Measurements from ENCODE around the gene PIK3CD. TPM values are rescaled to one million over a fixed set of nuclear protein-coding genes. Genes with fewer than 3 reads are reported as not detected.

Gene PIK3CD
- total and polyA plus RNA-seq, 10 of the 15 experiments (the other 5 are each of a cell fraction or from before 2014, with no cell fraction given), result 7.0 to 101 (median 51.1) TPM

- TF ChIP-seq TCF3 (IDR thresholded peaks at IDR 0.05; ENCODE audit: borderline replicate concordance, insufficient read depth, low read depth, low read length) (peak; percentile 95), NFXL1 (IDR thresholded peaks at IDR 0.05; ENCODE audit: borderline replicate concordance) (no peak), HSF1 (IDR thresholded peaks at IDR 0.05; ENCODE audit: low read depth, low read length) (no peak), POLR2AphosphoS5 (IDR thresholded peaks at IDR 0.05; ENCODE audit: low read length) (peak; percentile 69), BCL3 (IDR thresholded peaks at IDR 0.05; ENCODE audit: borderline replicate concordance, insufficient read depth, low read depth, low read length, poor library complexity, severe bottlenecking) (peak; percentile 56), BHLHE40 (IDR thresholded peaks at IDR 0.05; ENCODE audit: borderline replicate concordance in 1 of 2, low read depth in 2 of 2, low read length in 1 of 2) (0 out of 4 replicates have a peak, but pooled peaks of 1 of the 2 experiments have one; percentile 5), BACH1 (IDR thresholded peaks at IDR 0.05; ENCODE audit: borderline replicate concordance) (peak; percentile 45; the same call in 1 of the 2 replicates), YBX1 (IDR thresholded peaks at IDR 0.05) (no peak), SUZ12 (IDR thresholded peaks at IDR 0.05; ENCODE audit: unreplicated experiment) (no peak), MTA2 (IDR thresholded peaks at IDR 0.05; ENCODE audit: low read depth) (peak; percentile 74), SKIL (IDR thresholded peaks at IDR 0.05; ENCODE audit: low read depth, poor library complexity, severe bottlenecking) (peak; percentile 36), ZSCAN29 (IDR thresholded peaks at IDR 0.05) (no peak), E2F8 (IDR thresholded peaks at IDR 0.05; ENCODE audit: low read depth, partially characterized antibody) (no peak), POLR2AphosphoS2 (IDR thresholded peaks at IDR 0.05; ENCODE audit: low read depth, low read length) (no peak), RELA (IDR thresholded peaks at IDR 0.05; ENCODE audit: borderline replicate concordance, partially characterized antibody) (peak; percentile 99), BRCA1 (IDR thresholded peaks at IDR 0.05; ENCODE audit: low read depth, low read length) (no peak), BMI1 (IDR thresholded peaks at IDR 0.05; ENCODE audit: borderline replicate concordance) (0 out of 2 replicates have a peak, but pooled peaks have one; percentile 9), MXI1 (IDR thresholded peaks at IDR 0.05; ENCODE audit: low read depth, low read length) (peak; percentile 27; the same call in 1 of the 2 replicates), NR2C2 (IDR thresholded peaks at IDR 0.05; ENCODE audit: borderline replicate concordance, control insufficient read depth, insufficient read length, low read depth) (no peak), JUND (IDR thresholded peaks at IDR 0.05; ENCODE audit: low read depth, low read length) (no peak), SP1 (IDR thresholded peaks at IDR 0.05; ENCODE audit: low read depth, low read length) (peak; percentile 68), TAF1 (IDR thresholded peaks at IDR 0.05; ENCODE audit: borderline replicate concordance, low read depth, low read length) (peak; percentile 26; the same call in 1 of the 2 replicates), NR2F1 (conservative IDR thresholded peaks at IDR 0.05) (0 out of 2 replicates have a peak, but pooled peaks have one; percentile 92), CBFB (IDR thresholded peaks at IDR 0.05; ENCODE audit: low read depth) (peak; percentile 93)
These were observed 25.3 kb upstream of the PIK3CD start (continued) for GRCh38 chr1:9626201-9626608.
